SK-N-SH (cell line): ENCODE results near the gene WDR64. TPM values are rescaled to one million over a fixed set of nuclear protein-coding genes. Genes with fewer than 3 reads are reported as not detected.

Source experiments
- CTCF ChIA-PET: fragments of 300-600, 350-600 bp; formaldehyde crosslinking; extraction: SDS; loops from one replicate; lab custom pipeline; 2021; lab: Yijun Ruan, JAX
- POLR2A ChIA-PET: fragments of 350-600 bp; sonication (Branson Sonifier 250); formaldehyde crosslinking; extraction: SDS; loops from one replicate; lab custom pipeline; 2020; ENCODE audit warnings: antibody characterized with exemption, inconsistent platforms; lab: Yijun Ruan, JAX
- DNase-seq: peaks from one replicate; pipeline ENCODE4 v3.0.0; 2012
- H2AFZ ChIP-seq: fragments of 200-600 bp; sonication (generic); 2 replicates; pipeline ENCODE4 v1.8.1; 2016; ENCODE audit warnings: antibody characterized with exemption, mild to moderate bottlenecking, low read depth
- H3F3A ChIP-seq: fragments of 200-600 bp; sonication (generic); replicated peaks from 2 replicates; pipeline ENCODE3; 2016; ENCODE audit warnings: antibody characterized with exemption, mild to moderate bottlenecking; ENCODE audit not compliant: insufficient read depth
- H3K27ac ChIP-seq, 2 experiments: fragments of 200-500 bp in 1 of 2; fragments of 200-600 bp in 1 of 2; sonication (Bioruptor generic) in 1 of 2; sonication (generic), shearing (Covaris generic) in 1 of 2; 2 replicates each; pipeline versions ENCODE4 v1.5.1 to v1.6.1; 2014 to 2016; ENCODE audit warnings: low read depth in 2 of 2, inconsistent platforms in 1 of 2, low read length in 1 of 2, mild to moderate bottlenecking in 1 of 2, mixed read lengths in 1 of 2
- H3K27me3 ChIP-seq: fragments of 200-600 bp; sonication (generic), shearing (Covaris generic); 2 replicates; pipeline ENCODE4 v1.6.1; 2016; ENCODE audit warnings: mixed run types; ENCODE audit not compliant: insufficient read depth
- H3K36me3 ChIP-seq, 2 experiments: fragments of 200-500 bp in 1 of 2; fragments of 200-600 bp in 1 of 2; sonication (Bioruptor generic) in 1 of 2; sonication (generic) in 1 of 2; replicated peaks in 1 of 2; 2 replicates each; pipeline versions ENCODE3 to v1.5.1; 2014 to 2016; ENCODE audit warnings: low read length in 1 of 2, mild to moderate bottlenecking in 1 of 2; ENCODE audit not compliant: insufficient read depth in 2 of 2, control insufficient read depth in 1 of 2
- H3K4me1 ChIP-seq, 2 experiments: fragments of 200-500 bp in 1 of 2; fragments of 200-600 bp in 1 of 2; sonication (Bioruptor generic) in 1 of 2; sonication (generic), shearing (Covaris generic) in 1 of 2; 2 replicates each; pipeline versions ENCODE4 v1.5.1 to v1.6.1; 2014 to 2016; ENCODE audit warnings: low read depth in 1 of 2, low read length in 1 of 2, mixed run types in 1 of 2; ENCODE audit not compliant: insufficient read depth in 2 of 2, control insufficient read depth in 1 of 2
- H3K4me2 ChIP-seq: fragments of 200-600 bp; sonication (generic), shearing (Covaris generic); 2 replicates; pipeline ENCODE4 v1.6.1; 2017; ENCODE audit warnings: mixed run types
- H3K4me3 ChIP-seq, 2 experiments: fragments of 200-500 bp in 1 of 2; fragments of 200-600 bp in 1 of 2; sonication (Bioruptor generic) in 1 of 2; sonication (generic), shearing (Covaris generic) in 1 of 2; 2 replicates each; pipeline versions ENCODE4 v1.5.1 to v1.8.1; 2014 to 2016; ENCODE audit warnings: low read depth in 2 of 2, inconsistent platforms in 1 of 2, low read length in 1 of 2, mild to moderate bottlenecking in 1 of 2, mixed read lengths in 1 of 2, moderate library complexity in 1 of 2
- H3K79me2 ChIP-seq: fragments of 200-600 bp; sonication (generic); 2 replicates; pipeline ENCODE4 v1.8.1; 2017; ENCODE audit warnings: mild to moderate bottlenecking; ENCODE audit not compliant: insufficient read depth
- H3K9ac ChIP-seq: fragments of 200-600 bp; sonication (generic); 2 replicates; pipeline ENCODE4 v1.6.1; 2017; ENCODE audit warnings: mixed run types
- H3K9me2 ChIP-seq: fragments of 200-600 bp; sonication (generic); 2 replicates; pipeline ENCODE4 v1.6.1; 2017; ENCODE audit warnings: mixed run types
- H3K9me3 ChIP-seq: fragments of 200-600 bp; sonication (generic); 2 replicates; pipeline ENCODE4 v1.6.1; 2017; ENCODE audit warnings: mixed run types, mild to moderate bottlenecking, moderate library complexity
- H4K20me1 ChIP-seq: fragments of 200-600 bp; sonication (generic); 2 replicates; pipeline ENCODE4 v1.6.1; 2017; ENCODE audit warnings: mild to moderate bottlenecking, mixed run types; ENCODE audit not compliant: insufficient read depth
- CHD2 ChIP-seq: fragments of 150-350 bp; IDR thresholded peaks from 2 replicates; pipeline ENCODE4 v1.6.1; 2018; ENCODE audit warnings: low read length; ENCODE audit not compliant: partially characterized antibody
- EP300 ChIP-seq, 2 experiments: IDR thresholded peaks; 2 replicates each; pipeline versions ENCODE4 v1.4.0 to v1.6.1; 2012; ENCODE audit warnings: borderline replicate concordance in 1 of 2, low read depth in 1 of 2, low read length in 1 of 2
- EZH2phosphoT487 ChIP-seq: fragments of 200-600 bp; sonication (generic); IDR thresholded peaks from 2 replicates; pipeline ENCODE4 v1.6.1; 2017; ENCODE audit warnings: low read depth, mixed run types, mild to moderate bottlenecking, antibody characterized with exemption, moderate library complexity, borderline replicate concordance
- FOXJ3 ChIP-seq: sonication (generic); formaldehyde crosslinking; IDR thresholded peaks from 2 replicates; pipeline ENCODE4 v1.5.1; 2020; ENCODE audit warnings: mild to moderate bottlenecking, missing genetic modification reagents
- POLR2AphosphoS5 ChIP-seq: IDR thresholded peaks from 2 replicates; pipeline ENCODE4 v1.6.1; 2012; ENCODE audit warnings: low read depth, low read length
- RAD21 ChIP-seq: IDR thresholded peaks from 2 replicates; pipeline ENCODE4 v1.6.1; 2012; ENCODE audit warnings: mild to moderate bottlenecking, low read length
- RCOR1 ChIP-seq: fragments of 150-350 bp; IDR thresholded peaks from 2 replicates; pipeline ENCODE4 v1.6.1; 2017; ENCODE audit warnings: antibody characterized with exemption, low read length
- RFX5 ChIP-seq: IDR thresholded peaks from 2 replicates; pipeline ENCODE4 v1.6.1; 2012; ENCODE audit warnings: mild to moderate bottlenecking, improper control_type of control experiment, low read length
- SMC3 ChIP-seq: IDR thresholded peaks from 2 replicates; pipeline ENCODE4 v1.6.1; 2012; ENCODE audit warnings: low read depth, low read length, improper control_type of control experiment
- TAF1 ChIP-seq: IDR thresholded peaks from 2 replicates; pipeline ENCODE4 v1.6.1; 2012; ENCODE audit warnings: low read depth, mild to moderate bottlenecking, low read length, moderate library complexity, borderline replicate concordance
- TEAD4 ChIP-seq: IDR thresholded peaks from 2 replicates; pipeline ENCODE4 v1.4.0; 2012; ENCODE audit warnings: mild to moderate bottlenecking, borderline replicate concordance; ENCODE audit not compliant: insufficient read depth
- WGBS: methylation state at CpG from one replicate; pipeline ENCODE4 v1.1.6; 2017; ENCODE audit warnings: low lambda C conversion rate; 5-methylcytosine and 5-hydroxymethylcytosine counted together
- polyA plus RNA-seq, 3 experiments: library from polyadenylated mRNA; depleted of rRNA; stranded (reverse); fragments of >200 nt; gene quantifications; 2 replicates each; pipeline ENCODE4 v1.2.3, GENCODE V29; 2012
- TF ChIP-seq, protein P1 (sequence below): IDR thresholded peaks from 2 replicates; pipeline ENCODE4; 2012
- TF ChIP-seq, protein P2 (sequence below): fragments of 150-350 bp; IDR thresholded peaks from 2 replicates; pipeline ENCODE4 v1.6.1; 2016; ENCODE audit warnings: mild to moderate bottlenecking, low read depth, low read length
- TF ChIP-seq, protein P3 (sequence below): IDR thresholded peaks from 2 replicates; pipeline ENCODE4 v1.6.1; 2012; ENCODE audit warnings: mild to moderate bottlenecking, low read depth, low read length, moderate library complexity
- TF ChIP-seq, protein P4 (sequence below): IDR thresholded peaks from 2 replicates; pipeline ENCODE4 v1.4.0; 2012; ENCODE audit warnings: low read depth
- TF ChIP-seq, protein P5 (sequence below): fragments of 200-600 bp; sonication (generic); IDR thresholded peaks from 2 replicates; pipeline ENCODE4 v1.6.1; 2017; ENCODE audit warnings: antibody characterized with exemption, mild to moderate bottlenecking, moderate library complexity

The WDR64 gene
- polyA plus RNA-seq, 1 of the 3 experiments (the other 2 are of a cell fraction), result not detected

DNA sequence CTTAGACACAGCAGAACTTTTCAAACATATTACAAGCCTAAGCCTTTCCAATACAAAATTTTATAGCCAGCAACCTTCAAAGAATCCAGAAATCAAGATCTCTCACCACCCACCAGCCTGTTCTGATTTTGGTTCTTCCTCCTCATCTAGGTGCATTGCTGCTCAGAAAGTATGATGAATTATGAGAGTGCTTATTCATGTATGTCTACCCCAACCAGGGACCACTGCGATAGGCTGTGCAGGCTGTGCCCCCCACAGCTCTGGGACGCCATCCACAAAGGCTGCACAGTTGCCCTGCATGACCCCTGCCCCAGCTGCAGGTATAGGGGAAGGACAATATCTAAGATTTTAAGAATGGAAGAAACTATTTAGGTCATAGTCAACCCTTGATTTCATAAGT is 55.4 kb downstream of the WDR64 start:
- Histone ChIP-seq H3K9ac (no peak overlapping the region), H3K4me2 (no peak overlapping the region), H3K27me3 (no peaks in the 10 kb centered on the region), H4K20me1 (no peaks in the 10 kb centered on the region), H3K4me1 (no peaks in the 10 kb centered on the region; a peak in 2 of 4 replicates), H3K9me3 (no peaks in the 10 kb centered on the region), H3K4me3 (no peak overlapping the region), H3K9me2 (no peaks in the 10 kb centered on the region), H3K36me3 (no peaks in the 10 kb centered on the region), H2AFZ (no peak overlapping the region), H3K79me2 (no peaks in the 10 kb centered on the region), H3F3A (no peaks in the 10 kb centered on the region), H3K27ac (no peak overlapping the region)
- 74% methylated on average over 2 of the region's 2 CpGs for WGBS
- ChIA-PET CTCF (interaction anchor here (0.6 kb wide), 1 partner anchor 42 kb away, joined by 3 read pairs; no protein-coding TSS in a partner anchor), POLR2A (no interaction called here)
- TF ChIP-seq EZH2phosphoT487 (no peak), FOXJ3 (CRISPR knock-in tag) (no peak), RAD21 (no peak), POLR2AphosphoS5 (no peak), TAF1 (no peak), RFX5 (no peak), TEAD4 (no peak), CHD2 (no peak), EP300 (IDR thresholded peaks at IDR 0.05; ENCODE audit: borderline replicate concordance in 1 of 2, low read depth in 1 of 2, low read length in 1 of 2) (no peak), RCOR1 (no peak)
- TF ChIP-seq, protein P1, sequence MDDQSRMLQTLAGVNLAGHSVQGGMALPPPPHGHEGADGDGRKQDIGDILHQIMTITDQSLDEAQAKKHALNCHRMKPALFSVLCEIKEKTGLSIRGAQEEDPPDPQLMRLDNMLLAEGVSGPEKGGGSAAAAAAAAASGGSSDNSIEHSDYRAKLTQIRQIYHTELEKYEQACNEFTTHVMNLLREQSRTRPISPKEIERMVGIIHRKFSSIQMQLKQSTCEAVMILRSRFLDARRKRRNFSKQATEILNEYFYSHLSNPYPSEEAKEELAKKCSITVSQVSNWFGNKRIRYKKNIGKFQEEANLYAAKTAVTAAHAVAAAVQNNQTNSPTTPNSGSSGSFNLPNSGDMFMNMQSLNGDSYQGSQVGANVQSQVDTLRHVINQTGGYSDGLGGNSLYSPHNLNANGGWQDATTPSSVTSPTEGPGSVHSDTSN, result no peak
- TF ChIP-seq, protein P2, sequence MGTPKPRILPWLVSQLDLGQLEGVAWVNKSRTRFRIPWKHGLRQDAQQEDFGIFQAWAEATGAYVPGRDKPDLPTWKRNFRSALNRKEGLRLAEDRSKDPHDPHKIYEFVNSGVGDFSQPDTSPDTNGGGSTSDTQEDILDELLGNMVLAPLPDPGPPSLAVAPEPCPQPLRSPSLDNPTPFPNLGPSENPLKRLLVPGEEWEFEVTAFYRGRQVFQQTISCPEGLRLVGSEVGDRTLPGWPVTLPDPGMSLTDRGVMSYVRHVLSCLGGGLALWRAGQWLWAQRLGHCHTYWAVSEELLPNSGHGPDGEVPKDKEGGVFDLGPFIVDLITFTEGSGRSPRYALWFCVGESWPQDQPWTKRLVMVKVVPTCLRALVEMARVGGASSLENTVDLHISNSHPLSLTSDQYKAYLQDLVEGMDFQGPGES, result no peak
- DNase-seq, result no peak

DNA sequence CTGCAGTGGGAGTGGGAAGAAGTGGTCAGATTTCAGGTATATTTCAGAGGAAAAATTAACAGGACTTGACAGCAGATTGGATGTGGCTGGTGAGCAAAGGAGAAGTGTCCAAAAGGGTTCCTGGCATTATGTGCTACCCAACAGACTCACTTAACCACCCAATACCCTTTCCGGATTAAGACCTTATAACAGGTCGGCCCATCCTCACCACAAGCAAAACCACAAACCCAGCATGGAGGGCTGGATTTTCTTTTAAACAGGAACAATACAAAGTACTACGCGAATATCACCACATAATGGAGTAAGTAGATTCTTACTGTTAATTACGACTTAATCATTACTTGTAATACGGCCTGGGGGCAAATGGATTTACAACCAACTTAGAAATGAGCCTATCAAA is 59.2 kb downstream of the WDR64 start:
- CTCF ChIA-PET, result no interaction called here

More for the DNA sequence above, 59.2 kb downstream of the WDR64 start:
- no peaks in the 10 kb centered on the region; a peak in 2 of 4 replicates for H3K4me1 ChIP-seq
- H3K27ac ChIP-seq, result no peak overlapping the region
- no peaks in the 10 kb centered on the region for H3K9me3 ChIP-seq
- no peaks in the 10 kb centered on the region for H3K36me3 ChIP-seq
- no peak for DNase-seq
- no peak overlapping the region for H3K9ac ChIP-seq
- no peak overlapping the region for H3K4me2 ChIP-seq
- POLR2A ChIA-PET, result no interaction called here
- no peaks in the 10 kb centered on the region for H3K9me2 ChIP-seq
- H3K4me3 ChIP-seq, result no peak overlapping the region
- no peaks in the 10 kb centered on the region for H3K27me3 ChIP-seq
- 92% methylated on average over 6 of the region's 6 CpGs for WGBS
- H2AFZ ChIP-seq, result no peak overlapping the region
- TF ChIP-seq SMC3, result no peak
- TF ChIP-seq, protein P3, sequence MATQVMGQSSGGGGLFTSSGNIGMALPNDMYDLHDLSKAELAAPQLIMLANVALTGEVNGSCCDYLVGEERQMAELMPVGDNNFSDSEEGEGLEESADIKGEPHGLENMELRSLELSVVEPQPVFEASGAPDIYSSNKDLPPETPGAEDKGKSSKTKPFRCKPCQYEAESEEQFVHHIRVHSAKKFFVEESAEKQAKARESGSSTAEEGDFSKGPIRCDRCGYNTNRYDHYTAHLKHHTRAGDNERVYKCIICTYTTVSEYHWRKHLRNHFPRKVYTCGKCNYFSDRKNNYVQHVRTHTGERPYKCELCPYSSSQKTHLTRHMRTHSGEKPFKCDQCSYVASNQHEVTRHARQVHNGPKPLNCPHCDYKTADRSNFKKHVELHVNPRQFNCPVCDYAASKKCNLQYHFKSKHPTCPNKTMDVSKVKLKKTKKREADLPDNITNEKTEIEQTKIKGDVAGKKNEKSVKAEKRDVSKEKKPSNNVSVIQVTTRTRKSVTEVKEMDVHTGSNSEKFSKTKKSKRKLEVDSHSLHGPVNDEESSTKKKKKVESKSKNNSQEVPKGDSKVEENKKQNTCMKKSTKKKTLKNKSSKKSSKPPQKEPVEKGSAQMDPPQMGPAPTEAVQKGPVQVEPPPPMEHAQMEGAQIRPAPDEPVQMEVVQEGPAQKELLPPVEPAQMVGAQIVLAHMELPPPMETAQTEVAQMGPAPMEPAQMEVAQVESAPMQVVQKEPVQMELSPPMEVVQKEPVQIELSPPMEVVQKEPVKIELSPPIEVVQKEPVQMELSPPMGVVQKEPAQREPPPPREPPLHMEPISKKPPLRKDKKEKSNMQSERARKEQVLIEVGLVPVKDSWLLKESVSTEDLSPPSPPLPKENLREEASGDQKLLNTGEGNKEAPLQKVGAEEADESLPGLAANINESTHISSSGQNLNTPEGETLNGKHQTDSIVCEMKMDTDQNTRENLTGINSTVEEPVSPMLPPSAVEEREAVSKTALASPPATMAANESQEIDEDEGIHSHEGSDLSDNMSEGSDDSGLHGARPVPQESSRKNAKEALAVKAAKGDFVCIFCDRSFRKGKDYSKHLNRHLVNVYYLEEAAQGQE, result no peak
- TF ChIP-seq, protein P4, sequence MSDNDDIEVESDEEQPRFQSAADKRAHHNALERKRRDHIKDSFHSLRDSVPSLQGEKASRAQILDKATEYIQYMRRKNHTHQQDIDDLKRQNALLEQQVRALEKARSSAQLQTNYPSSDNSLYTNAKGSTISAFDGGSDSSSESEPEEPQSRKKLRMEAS, result no peak
- TF ChIP-seq, protein P5, sequence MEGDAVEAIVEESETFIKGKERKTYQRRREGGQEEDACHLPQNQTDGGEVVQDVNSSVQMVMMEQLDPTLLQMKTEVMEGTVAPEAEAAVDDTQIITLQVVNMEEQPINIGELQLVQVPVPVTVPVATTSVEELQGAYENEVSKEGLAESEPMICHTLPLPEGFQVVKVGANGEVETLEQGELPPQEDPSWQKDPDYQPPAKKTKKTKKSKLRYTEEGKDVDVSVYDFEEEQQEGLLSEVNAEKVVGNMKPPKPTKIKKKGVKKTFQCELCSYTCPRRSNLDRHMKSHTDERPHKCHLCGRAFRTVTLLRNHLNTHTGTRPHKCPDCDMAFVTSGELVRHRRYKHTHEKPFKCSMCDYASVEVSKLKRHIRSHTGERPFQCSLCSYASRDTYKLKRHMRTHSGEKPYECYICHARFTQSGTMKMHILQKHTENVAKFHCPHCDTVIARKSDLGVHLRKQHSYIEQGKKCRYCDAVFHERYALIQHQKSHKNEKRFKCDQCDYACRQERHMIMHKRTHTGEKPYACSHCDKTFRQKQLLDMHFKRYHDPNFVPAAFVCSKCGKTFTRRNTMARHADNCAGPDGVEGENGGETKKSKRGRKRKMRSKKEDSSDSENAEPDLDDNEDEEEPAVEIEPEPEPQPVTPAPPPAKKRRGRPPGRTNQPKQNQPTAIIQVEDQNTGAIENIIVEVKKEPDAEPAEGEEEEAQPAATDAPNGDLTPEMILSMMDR, result no peak
- no peaks in the 10 kb centered on the region for H3K79me2 ChIP-seq
- no peaks in the 10 kb centered on the region for H4K20me1 ChIP-seq
- no peaks in the 10 kb centered on the region for H3F3A ChIP-seq
